GM21576 (cell line): ENCODE data around the gene KCNB1.

ENCODE experiments used
- ATAC-seq: cut with Tn5 transposase; IDR thresholded peaks from one replicate; pipeline ENCODE4 v1.9.1; 2021; ENCODE audit warnings: mild to moderate bottlenecking, moderate library complexity; ENCODE audit not compliant: unreplicated experiment

The KCNB1 gene

GRCh38 chr20:49393803-49394202 is 88.7 kb downstream of the KCNB1 start:
- no peak for ATAC-seq

GRCh38 chr20:49392745-49393144 is 89.7 kb downstream of the KCNB1 start:
- no peak for ATAC-seq

DNA sequence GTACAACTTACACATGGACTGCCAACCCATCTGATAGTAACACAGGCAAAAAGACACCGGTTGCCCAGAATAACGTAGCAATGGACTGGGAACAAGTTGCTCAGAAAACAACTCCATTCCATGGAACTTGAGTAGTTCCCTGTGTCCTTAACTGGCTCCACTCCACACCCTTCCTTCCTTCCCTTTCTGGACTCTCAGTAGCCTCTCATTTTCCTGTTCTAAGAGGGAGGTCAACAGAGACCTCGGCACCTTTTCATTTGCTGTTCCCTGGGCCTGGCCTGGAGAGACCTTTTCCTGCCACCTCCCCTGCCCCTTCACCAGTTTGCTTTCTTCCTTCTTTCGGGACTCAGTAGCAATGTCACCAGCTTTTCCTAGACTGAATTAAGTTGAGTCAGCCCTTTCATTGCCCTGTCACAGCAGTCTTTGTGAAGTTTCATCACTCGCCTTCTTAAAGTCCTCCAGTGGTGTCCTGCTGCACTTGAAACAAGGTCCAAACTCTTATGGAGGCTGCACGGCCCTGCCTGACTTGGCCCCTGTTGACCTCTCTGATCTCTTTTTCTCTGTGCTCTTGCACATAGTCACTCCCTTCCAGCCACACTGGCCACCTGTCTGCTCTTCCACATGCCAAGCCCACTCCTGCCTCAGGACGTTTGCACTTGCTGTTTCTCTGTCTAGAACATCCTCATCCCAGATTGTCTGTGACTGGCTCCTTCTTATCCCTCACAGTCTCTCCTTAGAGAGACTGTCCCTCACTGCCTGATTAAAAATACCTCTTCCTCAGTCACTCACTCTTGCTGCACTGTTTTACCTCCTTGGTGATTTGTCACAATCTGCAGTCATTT is 90.8 kb downstream of the KCNB1 start:
- ATAC-seq: no peak

GRCh38 chr20:49389854-49390253 is 92.6 kb downstream of the KCNB1 start:
- ATAC-seq: no peak

- ATAC-seq: no peak
Measured at GRCh38 chr20:49388744-49389143, 93.7 kb downstream of the KCNB1 start.

GRCh38 chr20:49387581-49387939 is 94.9 kb downstream of the KCNB1 start:
- no peak for ATAC-seq

DNA sequence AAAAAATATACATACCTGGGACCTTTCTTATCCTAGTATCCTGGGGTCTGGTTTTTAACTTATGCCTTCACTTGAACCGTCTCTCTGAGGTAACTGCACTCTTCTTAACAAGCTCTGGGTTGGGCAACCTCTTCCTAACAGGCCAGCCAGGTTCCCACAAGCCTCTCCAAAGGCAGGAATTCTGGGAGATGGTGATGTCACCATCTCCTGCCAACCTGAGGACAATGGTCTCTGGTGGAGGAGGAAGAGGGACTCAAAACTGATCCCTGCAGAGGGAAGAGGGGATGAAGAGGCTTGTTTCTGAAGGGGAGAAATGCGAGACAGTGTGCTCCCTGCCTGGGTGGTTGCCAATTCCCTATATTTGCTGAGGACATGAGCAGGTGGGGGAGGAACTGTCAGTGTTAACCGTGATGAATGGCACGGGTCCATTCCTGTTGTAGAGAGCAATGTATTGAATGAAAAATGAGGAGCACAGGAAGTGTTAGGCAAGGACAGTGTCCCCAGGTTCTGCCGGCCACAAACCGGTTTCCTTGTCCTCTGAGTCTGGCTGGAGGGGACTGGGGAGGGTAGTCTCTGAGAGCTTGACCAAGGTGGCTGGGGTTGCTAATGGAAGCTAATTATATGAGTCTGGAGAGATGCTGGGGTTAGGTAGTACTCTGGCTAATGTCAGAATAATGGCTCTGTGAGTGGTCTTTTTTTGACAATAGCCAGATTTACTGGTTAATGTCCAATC is 95.5 kb downstream of the KCNB1 start:
- no peak for ATAC-seq

GRCh38 chr20:49385465-49385864 is 97.0 kb downstream of the KCNB1 start:
- ATAC-seq: no peak

GRCh38 chr20:49384437-49385434 is 97.7 kb downstream of the KCNB1 start:
- ATAC-seq: no peak

DNA sequence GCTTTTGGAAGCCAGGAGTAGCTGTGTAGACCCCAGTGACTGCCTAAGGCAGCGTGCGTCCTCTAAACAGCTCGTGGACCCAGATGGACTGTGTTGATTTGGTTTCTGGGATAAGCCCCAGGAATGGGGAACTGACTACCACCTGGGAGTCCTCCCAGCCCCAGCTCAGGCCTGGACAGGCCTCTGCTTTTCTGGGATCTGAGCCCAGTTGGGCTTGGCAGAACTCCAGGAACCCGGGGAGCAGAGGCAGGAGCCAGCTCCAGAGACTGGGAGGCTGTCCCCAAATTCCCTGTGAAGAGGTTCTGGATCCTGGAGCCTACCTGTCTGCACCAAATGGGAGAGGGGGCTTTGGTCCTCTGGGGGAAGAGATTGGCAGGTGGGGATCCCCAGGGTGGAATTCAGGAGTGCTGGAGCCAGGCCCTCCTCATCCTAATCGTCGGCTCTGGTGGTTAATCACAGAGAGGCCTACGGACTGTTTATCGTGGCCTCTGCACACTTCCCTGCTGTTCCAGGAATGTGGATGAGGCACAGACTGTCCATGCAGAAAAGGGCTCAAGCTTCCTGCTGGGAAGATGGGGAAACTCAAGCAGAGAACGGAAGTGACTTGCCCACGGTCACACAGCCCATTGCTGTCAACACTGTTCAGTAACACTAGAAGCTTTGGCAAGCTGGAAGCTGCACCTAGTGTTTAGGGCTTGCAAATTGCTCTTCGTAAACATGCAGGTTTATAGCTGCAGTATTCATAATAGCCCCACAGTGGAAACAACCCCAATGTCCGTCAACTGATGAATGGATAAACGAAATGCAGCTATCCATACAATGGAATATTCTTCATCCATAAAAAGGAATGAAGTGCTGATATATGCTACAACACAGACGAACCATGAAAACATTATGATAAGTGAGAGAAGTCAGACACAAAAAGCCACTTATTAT is 100.6 kb downstream of the KCNB1 start:
- ATAC-seq: no peak

DNA sequence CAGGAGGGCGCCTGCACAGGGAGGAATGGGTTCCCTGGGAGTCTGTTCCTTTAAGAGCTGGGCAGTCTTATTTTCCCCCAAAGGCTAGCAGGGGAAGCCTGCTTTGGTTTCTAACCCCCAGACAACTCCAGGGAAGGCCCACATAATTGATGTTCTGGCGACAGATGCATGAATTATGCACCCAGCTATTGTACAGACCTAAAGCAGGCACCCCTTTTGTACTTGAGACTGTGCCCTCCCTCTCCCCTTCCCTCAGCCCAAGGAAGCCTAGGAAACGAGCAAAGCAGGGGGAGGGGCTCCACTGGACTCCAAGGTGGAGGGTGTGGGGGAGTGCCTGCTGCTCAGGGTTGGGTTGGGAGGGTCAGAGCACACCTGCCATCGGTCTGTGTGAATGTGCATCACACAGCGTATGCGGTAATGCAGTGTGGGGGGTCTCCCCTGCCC is 102.1 kb downstream of the KCNB1 start:
- no peak for ATAC-seq

DNA sequence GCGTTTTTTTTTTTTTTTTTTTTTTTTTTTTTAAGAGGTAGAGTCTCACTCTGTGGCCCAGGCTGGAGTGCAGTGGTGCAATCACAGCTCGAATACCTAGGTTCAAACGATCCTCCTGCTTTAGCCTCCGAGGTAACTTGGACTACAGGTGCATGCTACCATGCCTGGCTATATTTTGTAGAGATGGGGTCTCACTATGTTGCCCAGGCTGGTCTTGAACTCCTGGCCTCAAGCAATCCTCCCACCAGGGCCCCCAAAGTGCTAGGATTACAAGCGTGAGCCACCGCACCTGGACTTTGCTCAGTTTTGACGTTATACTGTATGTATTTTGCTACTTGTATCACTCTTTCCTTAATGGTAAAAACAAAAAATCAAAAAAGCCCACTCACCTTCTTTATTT is 103.1 kb downstream of the KCNB1 start:
- no peak for ATAC-seq

DNA sequence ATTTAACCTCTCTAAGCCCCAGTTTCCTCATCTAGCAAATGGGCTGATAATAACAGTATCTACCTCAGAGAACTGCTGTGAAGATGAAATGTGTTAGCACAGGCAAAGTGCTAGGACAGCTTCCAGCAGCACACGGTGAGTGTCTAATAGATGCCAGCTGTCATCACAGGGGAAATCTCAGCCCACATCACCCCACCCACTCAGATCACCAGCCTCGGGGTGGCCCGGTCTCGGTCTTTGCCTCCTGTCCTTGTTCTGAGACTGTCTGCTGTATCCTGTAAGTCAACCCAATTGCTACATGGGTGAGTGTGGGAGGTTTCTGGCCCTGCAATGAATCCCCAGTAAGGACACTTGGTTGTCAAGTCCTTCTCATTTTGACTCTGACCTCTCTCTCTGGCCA is 105.1 kb downstream of the KCNB1 start:
- ATAC-seq: no peak

DNA sequence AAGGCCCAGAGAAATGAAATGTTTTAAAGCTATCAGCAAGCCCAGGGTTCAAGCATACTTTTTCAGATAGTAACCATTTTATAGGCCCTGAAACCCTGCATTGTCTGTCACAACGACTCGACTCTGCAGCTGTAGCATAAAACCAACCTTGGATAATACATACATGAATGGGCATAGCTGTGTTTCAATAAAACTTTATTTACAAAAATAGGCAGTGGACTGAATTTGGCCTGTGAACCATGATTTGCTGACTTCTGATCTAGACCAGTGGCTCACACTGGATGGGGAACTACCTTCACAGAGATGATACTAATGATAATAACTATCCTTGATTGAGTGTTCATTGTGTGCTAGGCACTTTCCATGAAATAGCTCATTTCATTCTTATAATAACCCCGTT is 107.3 kb downstream of the KCNB1 start:
- ATAC-seq: no peak

DNA sequence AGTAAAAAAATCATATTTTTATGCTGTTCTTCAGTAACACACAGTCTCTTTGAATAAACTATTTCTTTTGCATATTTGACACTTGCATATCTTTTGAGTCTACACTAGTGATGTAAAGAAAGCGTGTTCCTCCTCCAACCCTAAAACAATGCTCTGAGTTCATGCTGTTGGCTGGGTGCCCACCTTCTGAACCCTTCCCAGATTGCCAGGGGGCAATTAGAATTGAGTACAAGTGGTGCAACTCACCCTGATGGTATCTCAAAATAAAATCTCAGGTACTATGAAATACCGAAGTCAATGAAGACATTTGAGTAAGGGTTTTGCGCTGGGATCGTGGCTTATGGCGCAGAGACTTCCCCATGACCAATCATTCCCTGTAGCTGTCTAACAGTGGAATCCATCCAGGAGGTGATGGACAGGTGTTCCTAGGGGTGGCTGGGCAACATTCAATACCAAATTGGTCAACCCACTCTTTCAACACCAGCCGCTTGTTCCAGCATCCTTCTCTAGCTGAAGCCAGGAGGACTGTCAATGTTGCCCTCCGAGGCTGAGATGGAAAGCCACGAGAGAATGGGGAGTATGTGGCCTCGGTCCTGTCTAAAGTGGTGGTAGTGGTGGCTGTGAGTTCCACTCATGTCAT is 110.3 kb downstream of the KCNB1 start:
- ATAC-seq: no peak

DNA sequence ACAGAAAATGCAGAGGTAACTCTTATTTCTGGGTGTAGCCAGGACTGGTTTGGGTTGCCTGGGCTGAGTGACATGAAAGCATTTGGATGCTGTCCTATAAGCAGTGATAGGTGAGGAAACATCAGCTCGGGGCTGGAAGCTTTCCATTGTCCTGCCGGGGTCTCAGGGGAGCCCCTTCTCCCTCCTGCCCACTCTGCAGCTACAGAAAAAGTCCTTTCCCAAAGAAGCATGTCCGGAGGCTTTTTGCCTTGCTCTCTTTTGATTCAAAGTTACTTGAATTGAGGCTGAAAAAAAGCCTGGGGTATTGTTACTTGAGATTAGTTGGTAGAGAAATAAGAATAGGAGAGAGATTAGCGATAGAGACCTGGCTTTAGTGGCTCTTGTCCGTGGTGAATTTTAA is 113.9 kb downstream of the KCNB1 start:
- no peak for ATAC-seq

GRCh38 chr20:49367113-49367512 is 115.4 kb downstream of the KCNB1 start:
- ATAC-seq: no peak

DNA sequence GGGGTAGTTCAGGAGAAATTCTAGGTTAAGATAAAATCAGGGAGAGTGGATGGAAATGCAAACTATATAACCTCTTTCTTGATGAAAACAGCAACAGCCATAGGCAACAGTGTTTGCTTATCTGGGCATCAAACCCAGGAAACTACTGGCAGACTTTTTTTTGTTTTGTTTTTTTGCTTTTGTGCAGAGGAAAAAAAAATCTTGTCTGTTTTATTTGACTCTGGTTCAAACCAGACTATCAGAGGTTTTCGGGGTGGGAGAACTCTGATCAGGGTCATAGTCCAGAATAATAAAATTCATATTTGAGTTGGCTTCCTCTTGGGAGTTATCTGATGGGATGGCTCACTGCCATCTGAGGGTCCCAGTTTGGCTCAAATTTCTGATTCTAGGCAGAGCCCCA is 115.8 kb downstream of the KCNB1 start:
- no peak for ATAC-seq

- no peak for ATAC-seq
Measured at GRCh38 chr20:49361862-49362660, 120.4 kb downstream of the KCNB1 start.
